ENCODE data around the gene AFMID.

DNA sequence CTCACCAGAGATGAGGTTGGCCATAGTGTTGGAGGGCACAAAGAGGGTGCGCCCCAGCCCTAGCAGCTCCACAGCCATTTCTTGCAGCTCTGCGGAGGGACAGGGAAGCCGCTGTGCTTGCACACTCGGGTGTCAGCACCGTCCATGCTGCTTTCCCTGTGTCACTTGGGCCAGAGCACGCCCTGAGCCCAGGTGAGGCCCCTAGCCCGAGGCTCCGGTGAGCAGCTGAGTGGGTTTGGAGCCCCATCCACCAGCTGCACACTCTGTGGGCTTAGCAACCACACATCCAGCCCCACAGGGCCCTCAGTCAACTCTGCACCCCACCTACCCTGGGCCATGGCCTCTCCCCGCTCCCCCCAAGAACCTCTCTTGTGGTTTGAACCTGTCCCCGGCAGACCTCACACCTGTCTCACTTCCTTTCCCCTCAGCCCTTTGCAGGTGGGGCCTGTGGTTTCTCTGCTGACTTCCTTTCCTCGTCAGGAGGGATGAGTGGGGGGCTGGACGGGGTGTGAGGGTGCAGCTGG lies 65.0 kb downstream of the AFMID start:
- TF ChIP-seq, protein P1, sequence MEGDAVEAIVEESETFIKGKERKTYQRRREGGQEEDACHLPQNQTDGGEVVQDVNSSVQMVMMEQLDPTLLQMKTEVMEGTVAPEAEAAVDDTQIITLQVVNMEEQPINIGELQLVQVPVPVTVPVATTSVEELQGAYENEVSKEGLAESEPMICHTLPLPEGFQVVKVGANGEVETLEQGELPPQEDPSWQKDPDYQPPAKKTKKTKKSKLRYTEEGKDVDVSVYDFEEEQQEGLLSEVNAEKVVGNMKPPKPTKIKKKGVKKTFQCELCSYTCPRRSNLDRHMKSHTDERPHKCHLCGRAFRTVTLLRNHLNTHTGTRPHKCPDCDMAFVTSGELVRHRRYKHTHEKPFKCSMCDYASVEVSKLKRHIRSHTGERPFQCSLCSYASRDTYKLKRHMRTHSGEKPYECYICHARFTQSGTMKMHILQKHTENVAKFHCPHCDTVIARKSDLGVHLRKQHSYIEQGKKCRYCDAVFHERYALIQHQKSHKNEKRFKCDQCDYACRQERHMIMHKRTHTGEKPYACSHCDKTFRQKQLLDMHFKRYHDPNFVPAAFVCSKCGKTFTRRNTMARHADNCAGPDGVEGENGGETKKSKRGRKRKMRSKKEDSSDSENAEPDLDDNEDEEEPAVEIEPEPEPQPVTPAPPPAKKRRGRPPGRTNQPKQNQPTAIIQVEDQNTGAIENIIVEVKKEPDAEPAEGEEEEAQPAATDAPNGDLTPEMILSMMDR (conservative IDR thresholded peaks at IDR 0.05; ENCODE audit: low read depth, low read length), result no peak
- TF ChIP-seq EZH2 (IDR thresholded peaks at IDR 0.05; ENCODE audit: borderline replicate concordance, low read depth, low read length, poor library complexity, severe bottlenecking), result no peak
